SK-N-SH (cell line): ENCODE results near the gene PTCH2.

Experiments used
- CHD2 ChIP-seq: fragments of 150-350 bp; IDR thresholded peaks from 2 replicates; pipeline ENCODE4 v1.6.1; 2018; ENCODE audit warnings: low read length; ENCODE audit not compliant: partially characterized antibody
- EZH2phosphoT487 ChIP-seq: fragments of 200-600 bp; sonication (generic); IDR thresholded peaks from 2 replicates; pipeline ENCODE4 v1.6.1; 2017; ENCODE audit warnings: low read depth, mixed run types, mild to moderate bottlenecking, antibody characterized with exemption, moderate library complexity, borderline replicate concordance
- JUND ChIP-seq: IDR thresholded peaks from 2 replicates; pipeline ENCODE4 v1.4.0; 2012
- SIN3A ChIP-seq: IDR thresholded peaks from 2 replicates; pipeline ENCODE4 v1.6.1; 2012; ENCODE audit warnings: low read depth, mild to moderate bottlenecking, low read length, moderate library complexity, borderline replicate concordance
- TAF1 ChIP-seq: IDR thresholded peaks from 2 replicates; pipeline ENCODE4 v1.6.1; 2012; ENCODE audit warnings: low read depth, mild to moderate bottlenecking, low read length, moderate library complexity, borderline replicate concordance
- USF2 ChIP-seq: fragments of 150-350 bp; IDR thresholded peaks from 2 replicates; pipeline ENCODE4 v1.6.1; 2017; ENCODE audit warnings: antibody characterized with exemption, low read length, low read depth, borderline replicate concordance
- TF ChIP-seq, protein P1 (sequence below): fragments of 200-600 bp; sonication (generic); IDR thresholded peaks from 2 replicates; pipeline ENCODE4 v1.6.1; 2017; ENCODE audit warnings: antibody characterized with exemption, mild to moderate bottlenecking, moderate library complexity
- TF ChIP-seq, protein P2 (sequence below): IDR thresholded peaks from 2 replicates; pipeline ENCODE4 v1.4.0; 2012; ENCODE audit warnings: low read depth
- TF ChIP-seq, protein P3 (sequence below): IDR thresholded peaks from 2 replicates; pipeline ENCODE4; 2012

- TF ChIP-seq, protein P1, sequence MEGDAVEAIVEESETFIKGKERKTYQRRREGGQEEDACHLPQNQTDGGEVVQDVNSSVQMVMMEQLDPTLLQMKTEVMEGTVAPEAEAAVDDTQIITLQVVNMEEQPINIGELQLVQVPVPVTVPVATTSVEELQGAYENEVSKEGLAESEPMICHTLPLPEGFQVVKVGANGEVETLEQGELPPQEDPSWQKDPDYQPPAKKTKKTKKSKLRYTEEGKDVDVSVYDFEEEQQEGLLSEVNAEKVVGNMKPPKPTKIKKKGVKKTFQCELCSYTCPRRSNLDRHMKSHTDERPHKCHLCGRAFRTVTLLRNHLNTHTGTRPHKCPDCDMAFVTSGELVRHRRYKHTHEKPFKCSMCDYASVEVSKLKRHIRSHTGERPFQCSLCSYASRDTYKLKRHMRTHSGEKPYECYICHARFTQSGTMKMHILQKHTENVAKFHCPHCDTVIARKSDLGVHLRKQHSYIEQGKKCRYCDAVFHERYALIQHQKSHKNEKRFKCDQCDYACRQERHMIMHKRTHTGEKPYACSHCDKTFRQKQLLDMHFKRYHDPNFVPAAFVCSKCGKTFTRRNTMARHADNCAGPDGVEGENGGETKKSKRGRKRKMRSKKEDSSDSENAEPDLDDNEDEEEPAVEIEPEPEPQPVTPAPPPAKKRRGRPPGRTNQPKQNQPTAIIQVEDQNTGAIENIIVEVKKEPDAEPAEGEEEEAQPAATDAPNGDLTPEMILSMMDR: no peak
- TF ChIP-seq USF2 (no peak), EZH2phosphoT487 (no peak), CHD2 (no peak), SIN3A (no peak), JUND (no peak), TAF1 (no peak)
- TF ChIP-seq, protein P2, sequence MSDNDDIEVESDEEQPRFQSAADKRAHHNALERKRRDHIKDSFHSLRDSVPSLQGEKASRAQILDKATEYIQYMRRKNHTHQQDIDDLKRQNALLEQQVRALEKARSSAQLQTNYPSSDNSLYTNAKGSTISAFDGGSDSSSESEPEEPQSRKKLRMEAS: no peak
- TF ChIP-seq, protein P3, sequence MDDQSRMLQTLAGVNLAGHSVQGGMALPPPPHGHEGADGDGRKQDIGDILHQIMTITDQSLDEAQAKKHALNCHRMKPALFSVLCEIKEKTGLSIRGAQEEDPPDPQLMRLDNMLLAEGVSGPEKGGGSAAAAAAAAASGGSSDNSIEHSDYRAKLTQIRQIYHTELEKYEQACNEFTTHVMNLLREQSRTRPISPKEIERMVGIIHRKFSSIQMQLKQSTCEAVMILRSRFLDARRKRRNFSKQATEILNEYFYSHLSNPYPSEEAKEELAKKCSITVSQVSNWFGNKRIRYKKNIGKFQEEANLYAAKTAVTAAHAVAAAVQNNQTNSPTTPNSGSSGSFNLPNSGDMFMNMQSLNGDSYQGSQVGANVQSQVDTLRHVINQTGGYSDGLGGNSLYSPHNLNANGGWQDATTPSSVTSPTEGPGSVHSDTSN: no peak
Observed at GRCh38 chr1:44820328-44821239, 22.5 kb downstream of the PTCH2 start.
